Breast epithelium (tissue), 3 donors: ENCODE results near the gene TOLLIP.

Experiments
- POLR2A ChIP-seq: fragments of 450-650 bp; IDR thresholded peaks from one replicate; pipeline ENCODE4 v1.6.1; 2016; ENCODE audit warnings: antibody characterized with exemption, mild to moderate bottlenecking, moderate library complexity
- POLR2AphosphoS5 ChIP-seq, 3 donors: sonication (generic); formaldehyde crosslinking; IDR thresholded peaks; one replicate each; pipeline ENCODE4 v1.6.1; 2017; ENCODE audit warnings: antibody characterized with exemption in 3 of 3
- TF ChIP-seq, protein P1 (sequence below), 3 donors: fragments of 450-650 bp; IDR thresholded peaks; one replicate each; pipeline ENCODE4 v1.5.1; 2016 to 2017; ENCODE audit warnings: antibody characterized with exemption in 3 of 3, mild to moderate bottlenecking in 3 of 3, moderate library complexity in 3 of 3

DNA sequence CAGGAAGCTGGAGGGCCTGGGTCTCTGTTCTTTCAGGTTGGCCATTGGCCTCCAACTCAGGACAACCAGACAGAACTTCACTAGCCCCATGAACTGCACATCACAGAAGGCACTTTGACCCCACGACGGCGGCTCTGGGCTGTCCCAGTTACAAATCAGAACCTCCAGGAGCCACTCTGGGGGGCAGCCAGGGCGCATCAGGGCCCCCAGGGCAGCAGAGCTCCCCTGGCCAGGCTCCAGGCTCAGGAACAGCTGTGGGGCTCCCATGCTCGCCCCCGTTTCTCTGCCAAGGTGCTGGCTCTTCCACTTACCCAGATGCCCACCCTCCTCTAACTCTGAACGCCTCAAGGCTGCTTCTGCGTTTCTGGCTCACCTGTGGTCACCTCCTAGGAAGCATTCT lies 25.5 kb downstream of the TOLLIP start:
- no peak for TF ChIP-seq POLR2AphosphoS5 (IDR thresholded peaks at IDR 0.05)
- TF ChIP-seq, protein P1, sequence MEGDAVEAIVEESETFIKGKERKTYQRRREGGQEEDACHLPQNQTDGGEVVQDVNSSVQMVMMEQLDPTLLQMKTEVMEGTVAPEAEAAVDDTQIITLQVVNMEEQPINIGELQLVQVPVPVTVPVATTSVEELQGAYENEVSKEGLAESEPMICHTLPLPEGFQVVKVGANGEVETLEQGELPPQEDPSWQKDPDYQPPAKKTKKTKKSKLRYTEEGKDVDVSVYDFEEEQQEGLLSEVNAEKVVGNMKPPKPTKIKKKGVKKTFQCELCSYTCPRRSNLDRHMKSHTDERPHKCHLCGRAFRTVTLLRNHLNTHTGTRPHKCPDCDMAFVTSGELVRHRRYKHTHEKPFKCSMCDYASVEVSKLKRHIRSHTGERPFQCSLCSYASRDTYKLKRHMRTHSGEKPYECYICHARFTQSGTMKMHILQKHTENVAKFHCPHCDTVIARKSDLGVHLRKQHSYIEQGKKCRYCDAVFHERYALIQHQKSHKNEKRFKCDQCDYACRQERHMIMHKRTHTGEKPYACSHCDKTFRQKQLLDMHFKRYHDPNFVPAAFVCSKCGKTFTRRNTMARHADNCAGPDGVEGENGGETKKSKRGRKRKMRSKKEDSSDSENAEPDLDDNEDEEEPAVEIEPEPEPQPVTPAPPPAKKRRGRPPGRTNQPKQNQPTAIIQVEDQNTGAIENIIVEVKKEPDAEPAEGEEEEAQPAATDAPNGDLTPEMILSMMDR (IDR thresholded peaks at IDR 0.05): no peak
- no peak for TF ChIP-seq POLR2A
